SK-N-SH (cell line): ENCODE results near the gene MYLK3. TPM values are rescaled to one million over a fixed set of nuclear protein-coding genes. Genes with fewer than 3 reads are reported as not detected.

ENCODE experiments used
- CTCF ChIA-PET: fragments of 300-600, 350-600 bp; formaldehyde crosslinking; extraction: SDS; loops from one replicate; lab custom pipeline; 2021; lab: Yijun Ruan, JAX
- POLR2A ChIA-PET: fragments of 350-600 bp; sonication (Branson Sonifier 250); formaldehyde crosslinking; extraction: SDS; loops from one replicate; lab custom pipeline; 2020; ENCODE audit warnings: antibody characterized with exemption, inconsistent platforms; lab: Yijun Ruan, JAX
- DNase-seq: peaks from one replicate; pipeline ENCODE4 v3.0.0; 2012
- H2AFZ ChIP-seq: fragments of 200-600 bp; sonication (generic); 2 replicates; pipeline ENCODE4 v1.8.1; 2016; ENCODE audit warnings: antibody characterized with exemption, mild to moderate bottlenecking, low read depth
- H3F3A ChIP-seq: fragments of 200-600 bp; sonication (generic); replicated peaks from 2 replicates; pipeline ENCODE3; 2016; ENCODE audit warnings: antibody characterized with exemption, mild to moderate bottlenecking; ENCODE audit not compliant: insufficient read depth
- H3K27ac ChIP-seq, 2 experiments: fragments of 200-500 bp in 1 of 2; fragments of 200-600 bp in 1 of 2; sonication (Bioruptor generic) in 1 of 2; sonication (generic), shearing (Covaris generic) in 1 of 2; 2 replicates each; pipeline versions ENCODE4 v1.5.1 to v1.6.1; 2014 to 2016; ENCODE audit warnings: low read depth in 2 of 2, inconsistent platforms in 1 of 2, low read length in 1 of 2, mild to moderate bottlenecking in 1 of 2, mixed read lengths in 1 of 2
- H3K27me3 ChIP-seq: fragments of 200-600 bp; sonication (generic), shearing (Covaris generic); 2 replicates; pipeline ENCODE4 v1.6.1; 2016; ENCODE audit warnings: mixed run types; ENCODE audit not compliant: insufficient read depth
- H3K36me3 ChIP-seq, 2 experiments: fragments of 200-500 bp in 1 of 2; fragments of 200-600 bp in 1 of 2; sonication (Bioruptor generic) in 1 of 2; sonication (generic) in 1 of 2; replicated peaks in 1 of 2; 2 replicates each; pipeline versions ENCODE3 to v1.5.1; 2014 to 2016; ENCODE audit warnings: low read length in 1 of 2, mild to moderate bottlenecking in 1 of 2; ENCODE audit not compliant: insufficient read depth in 2 of 2, control insufficient read depth in 1 of 2
- H3K4me1 ChIP-seq, 2 experiments: fragments of 200-500 bp in 1 of 2; fragments of 200-600 bp in 1 of 2; sonication (Bioruptor generic) in 1 of 2; sonication (generic), shearing (Covaris generic) in 1 of 2; 2 replicates each; pipeline versions ENCODE4 v1.5.1 to v1.6.1; 2014 to 2016; ENCODE audit warnings: low read depth in 1 of 2, low read length in 1 of 2, mixed run types in 1 of 2; ENCODE audit not compliant: insufficient read depth in 2 of 2, control insufficient read depth in 1 of 2
- H3K4me2 ChIP-seq: fragments of 200-600 bp; sonication (generic), shearing (Covaris generic); 2 replicates; pipeline ENCODE4 v1.6.1; 2017; ENCODE audit warnings: mixed run types
- H3K4me3 ChIP-seq, 2 experiments: fragments of 200-500 bp in 1 of 2; fragments of 200-600 bp in 1 of 2; sonication (Bioruptor generic) in 1 of 2; sonication (generic), shearing (Covaris generic) in 1 of 2; 2 replicates each; pipeline versions ENCODE4 v1.5.1 to v1.8.1; 2014 to 2016; ENCODE audit warnings: low read depth in 2 of 2, inconsistent platforms in 1 of 2, low read length in 1 of 2, mild to moderate bottlenecking in 1 of 2, mixed read lengths in 1 of 2, moderate library complexity in 1 of 2
- H3K79me2 ChIP-seq: fragments of 200-600 bp; sonication (generic); 2 replicates; pipeline ENCODE4 v1.8.1; 2017; ENCODE audit warnings: mild to moderate bottlenecking; ENCODE audit not compliant: insufficient read depth
- H3K9ac ChIP-seq: fragments of 200-600 bp; sonication (generic); 2 replicates; pipeline ENCODE4 v1.6.1; 2017; ENCODE audit warnings: mixed run types
- H3K9me2 ChIP-seq: fragments of 200-600 bp; sonication (generic); 2 replicates; pipeline ENCODE4 v1.6.1; 2017; ENCODE audit warnings: mixed run types
- H3K9me3 ChIP-seq: fragments of 200-600 bp; sonication (generic); 2 replicates; pipeline ENCODE4 v1.6.1; 2017; ENCODE audit warnings: mixed run types, mild to moderate bottlenecking, moderate library complexity
- H4K20me1 ChIP-seq: fragments of 200-600 bp; sonication (generic); 2 replicates; pipeline ENCODE4 v1.6.1; 2017; ENCODE audit warnings: mild to moderate bottlenecking, mixed run types; ENCODE audit not compliant: insufficient read depth
- CHD2 ChIP-seq: fragments of 150-350 bp; IDR thresholded peaks from 2 replicates; pipeline ENCODE4 v1.6.1; 2018; ENCODE audit warnings: low read length; ENCODE audit not compliant: partially characterized antibody
- FOSL2 ChIP-seq: IDR thresholded peaks from 2 replicates; pipeline ENCODE4 v1.4.0; 2012; ENCODE audit warnings: low read depth, mild to moderate bottlenecking, moderate library complexity, borderline replicate concordance
- GABPA ChIP-seq: IDR thresholded peaks from 2 replicates; pipeline ENCODE4 v1.4.0; 2012; ENCODE audit warnings: low read depth, mild to moderate bottlenecking
- GATA2 ChIP-seq: sonication (generic); formaldehyde crosslinking; IDR thresholded peaks from 2 replicates; pipeline ENCODE4 v1.5.0; 2020; ENCODE audit warnings: mild to moderate bottlenecking, missing genetic modification reagents
- JUND ChIP-seq: IDR thresholded peaks from 2 replicates; pipeline ENCODE4 v1.4.0; 2012
- MAX ChIP-seq: IDR thresholded peaks from 2 replicates; pipeline ENCODE4 v1.4.0; 2012; ENCODE audit warnings: low read depth
- MEF2A ChIP-seq: IDR thresholded peaks from 2 replicates; pipeline ENCODE4 v1.4.0; 2012; ENCODE audit warnings: low read depth, borderline replicate concordance
- MXI1 ChIP-seq: IDR thresholded peaks from 2 replicates; pipeline ENCODE4 v1.6.1; 2012; ENCODE audit warnings: mild to moderate bottlenecking, low read depth, low read length, improper control_type of control experiment
- NFIC ChIP-seq: IDR thresholded peaks from 2 replicates; pipeline ENCODE4 v1.4.0; 2012; ENCODE audit warnings: borderline replicate concordance
- PBX3 ChIP-seq: IDR thresholded peaks from 2 replicates; pipeline ENCODE4; 2012
- POLR2AphosphoS5 ChIP-seq: IDR thresholded peaks from 2 replicates; pipeline ENCODE4 v1.6.1; 2012; ENCODE audit warnings: low read depth, low read length
- RAD21 ChIP-seq: IDR thresholded peaks from 2 replicates; pipeline ENCODE4 v1.6.1; 2012; ENCODE audit warnings: mild to moderate bottlenecking, low read length
- RCOR1 ChIP-seq: fragments of 150-350 bp; IDR thresholded peaks from 2 replicates; pipeline ENCODE4 v1.6.1; 2017; ENCODE audit warnings: antibody characterized with exemption, low read length
- RFX5 ChIP-seq: IDR thresholded peaks from 2 replicates; pipeline ENCODE4 v1.6.1; 2012; ENCODE audit warnings: mild to moderate bottlenecking, improper control_type of control experiment, low read length
- SIN3A ChIP-seq: IDR thresholded peaks from 2 replicates; pipeline ENCODE4 v1.6.1; 2012; ENCODE audit warnings: low read depth, mild to moderate bottlenecking, low read length, moderate library complexity, borderline replicate concordance
- SMC3 ChIP-seq: IDR thresholded peaks from 2 replicates; pipeline ENCODE4 v1.6.1; 2012; ENCODE audit warnings: low read depth, low read length, improper control_type of control experiment
- TEAD4 ChIP-seq: IDR thresholded peaks from 2 replicates; pipeline ENCODE4 v1.4.0; 2012; ENCODE audit warnings: mild to moderate bottlenecking, borderline replicate concordance; ENCODE audit not compliant: insufficient read depth
- YY1 ChIP-seq: IDR thresholded peaks from 2 replicates; pipeline ENCODE4 v1.4.0; 2012; ENCODE audit warnings: low read depth, mild to moderate bottlenecking
- WGBS: methylation state at CpG from one replicate; pipeline ENCODE4 v1.1.6; 2017; ENCODE audit warnings: low lambda C conversion rate; 5-methylcytosine and 5-hydroxymethylcytosine counted together
- polyA plus RNA-seq, 3 experiments: library from polyadenylated mRNA; depleted of rRNA; stranded (reverse); fragments of >200 nt; gene quantifications; 2 replicates each; pipeline ENCODE4 v1.2.3, GENCODE V29; 2012
- TF ChIP-seq, protein P1 (sequence below): fragments of 200-600 bp; sonication (generic); IDR thresholded peaks from 2 replicates; pipeline ENCODE4 v1.6.1; 2017; ENCODE audit warnings: antibody characterized with exemption, mild to moderate bottlenecking, moderate library complexity
- TF ChIP-seq, protein P2 (sequence below): fragments of 150-350 bp; IDR thresholded peaks from 2 replicates; pipeline ENCODE4 v1.6.1; 2017; ENCODE audit warnings: antibody characterized with exemption, low read length, low read depth, borderline replicate concordance

Gene MYLK3
- polyA plus RNA-seq (2012; rRNA removed): 0.05 and 0.15 TPM in 2 replicates
- polyA plus RNA-seq (2012; cell fraction: cytosol; rRNA removed): 0.07 and 0.10 TPM in 2 replicates
- polyA plus RNA-seq (2012; cell fraction: nucleus; rRNA removed): 0.14 and 0.45 TPM in 2 replicates

- Histone ChIP-seq H2AFZ (no peak within 1 kb of the TSS), H3K9ac (no peak within 1 kb of the TSS), H3K4me2 (no peak within 1 kb of the TSS), H3F3A (no peaks in the 10 kb centered on the region), H3K4me3 (no peak within 1 kb of the TSS), H3K27ac (no peak within 1 kb of the TSS), H3K4me1 (peaks cover 0 to 4% of the 10 kb centered on the region in 2 experiments; a peak in 1 of 4 replicates), H3K9me3 (no peaks in the 10 kb centered on the region), H4K20me1 (no peaks in the 10 kb centered on the region), H3K79me2 (no peaks in the 10 kb centered on the region), H3K27me3 (no peaks in the 10 kb centered on the region), H3K36me3 (no peaks in the 10 kb centered on the region), H3K9me2 (no peaks in the 10 kb centered on the region)
- CTCF ChIA-PET: interaction anchor here (0.8 to 1.4 kb wide), 4 partner anchors 9 to 74 kb away, joined by 3 read pairs; no protein-coding TSS in a partner anchor
- DNase-seq: no peak
- TF ChIP-seq, protein P1, sequence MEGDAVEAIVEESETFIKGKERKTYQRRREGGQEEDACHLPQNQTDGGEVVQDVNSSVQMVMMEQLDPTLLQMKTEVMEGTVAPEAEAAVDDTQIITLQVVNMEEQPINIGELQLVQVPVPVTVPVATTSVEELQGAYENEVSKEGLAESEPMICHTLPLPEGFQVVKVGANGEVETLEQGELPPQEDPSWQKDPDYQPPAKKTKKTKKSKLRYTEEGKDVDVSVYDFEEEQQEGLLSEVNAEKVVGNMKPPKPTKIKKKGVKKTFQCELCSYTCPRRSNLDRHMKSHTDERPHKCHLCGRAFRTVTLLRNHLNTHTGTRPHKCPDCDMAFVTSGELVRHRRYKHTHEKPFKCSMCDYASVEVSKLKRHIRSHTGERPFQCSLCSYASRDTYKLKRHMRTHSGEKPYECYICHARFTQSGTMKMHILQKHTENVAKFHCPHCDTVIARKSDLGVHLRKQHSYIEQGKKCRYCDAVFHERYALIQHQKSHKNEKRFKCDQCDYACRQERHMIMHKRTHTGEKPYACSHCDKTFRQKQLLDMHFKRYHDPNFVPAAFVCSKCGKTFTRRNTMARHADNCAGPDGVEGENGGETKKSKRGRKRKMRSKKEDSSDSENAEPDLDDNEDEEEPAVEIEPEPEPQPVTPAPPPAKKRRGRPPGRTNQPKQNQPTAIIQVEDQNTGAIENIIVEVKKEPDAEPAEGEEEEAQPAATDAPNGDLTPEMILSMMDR: no peak
- TF ChIP-seq FOSL2 (no peak), JUND (no peak), GATA2 (no peak), PBX3 (peak; percentile 21; the same call in 1 of the 2 replicates)
- POLR2A ChIA-PET: no interaction called here
- WGBS: 84% methylated on average over 17 of the region's 25 CpGs
Measured at GRCh38 chr16:46747777-46748651, at the start of gene MYLK3. MYLK3 (minus strand) TSS chr16:46748344; CDS start chr16:46748193, 151 bp downstream.

GRCh38 chr16:46797501-46797900, 49.4 kb upstream of the MYLK3 start:
- peaks cover 7 to 26% of the 10 kb centered on the region in 2 experiments for H3K36me3 ChIP-seq
- no peak for TF ChIP-seq MAX
- TF ChIP-seq RCOR1: no peak
- TF ChIP-seq PBX3: no peak
- no peak for TF ChIP-seq CHD2
- no peak for TF ChIP-seq TEAD4
- TF ChIP-seq SMC3: no peak
- no peak for TF ChIP-seq YY1
- no peak for TF ChIP-seq MXI1
- TF ChIP-seq RAD21: no peak
- TF ChIP-seq NFIC: no peak
- no peak for TF ChIP-seq JUND
- no peak for TF ChIP-seq GATA2
- TF ChIP-seq MEF2A: no peak
- TF ChIP-seq, protein P2, sequence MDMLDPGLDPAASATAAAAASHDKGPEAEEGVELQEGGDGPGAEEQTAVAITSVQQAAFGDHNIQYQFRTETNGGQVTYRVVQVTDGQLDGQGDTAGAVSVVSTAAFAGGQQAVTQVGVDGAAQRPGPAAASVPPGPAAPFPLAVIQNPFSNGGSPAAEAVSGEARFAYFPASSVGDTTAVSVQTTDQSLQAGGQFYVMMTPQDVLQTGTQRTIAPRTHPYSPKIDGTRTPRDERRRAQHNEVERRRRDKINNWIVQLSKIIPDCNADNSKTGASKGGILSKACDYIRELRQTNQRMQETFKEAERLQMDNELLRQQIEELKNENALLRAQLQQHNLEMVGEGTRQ: no peak
- no peak for TF ChIP-seq RFX5
- TF ChIP-seq POLR2AphosphoS5: no peak
- no peak for TF ChIP-seq SIN3A
- no peak for TF ChIP-seq GABPA
- TF ChIP-seq, all 33 proteins: peak for 0
- H3K4me2 ChIP-seq: no peak overlapping the region
- H2AFZ ChIP-seq: no peak overlapping the region
- no peaks in the 10 kb centered on the region for H3K79me2 ChIP-seq
- 89% methylated on average over 4 of the region's 4 CpGs for WGBS
- ChIA-PET CTCF (interaction anchor here (1.3 to 4.7 kb wide), 2 partner anchors 16 to 124 kb away, joined by 3 to 47 read pairs; no protein-coding TSS in a partner anchor), POLR2A (no interaction called here)
- H3K4me1 ChIP-seq: no peaks in the 10 kb centered on the region
- H3F3A ChIP-seq: peaks cover 4% of the 10 kb centered on the region
- H3K27me3 ChIP-seq: no peaks in the 10 kb centered on the region
- no peak overlapping the region for H3K4me3 ChIP-seq
- peaks cover 5% of the 10 kb centered on the region; the same call in 1 of the 2 replicates for H3K9me3 ChIP-seq
- no peak overlapping the region for H3K27ac ChIP-seq
- H3K9ac ChIP-seq: no peak overlapping the region
- no peaks in the 10 kb centered on the region for H3K9me2 ChIP-seq
- H4K20me1 ChIP-seq: 0 out of 2 replicates have a peak, but pooled peaks cover 3% of the 10 kb centered on the region
- DNase-seq: no peak
